H9 (cell line): ENCODE data around the gene HOXC11. TPM values are rescaled to one million over a fixed set of nuclear protein-coding genes. Genes with fewer than 3 reads are reported as not detected.

ENCODE experiments used
- DNase-seq: peaks from one replicate; pipeline ENCODE4 v3.0.0-alpha.2; 2017
- H2AFZ ChIP-seq: one replicate; pipeline ENCODE4 v1.6.1; 2013; ENCODE audit warnings: mild to moderate bottlenecking, low read length, control low read depth, moderate library complexity
- H2AK5ac ChIP-seq: 2 replicates; pipeline ENCODE4 v1.6.1; 2013; ENCODE audit warnings: low read length, control low read depth, mixed read lengths; ENCODE audit not compliant: insufficient read length
- H2BK120ac ChIP-seq: one replicate; pipeline ENCODE4 v1.6.1; 2013; ENCODE audit warnings: low read depth, mild to moderate bottlenecking, low read length, control low read depth, inconsistent platforms; ENCODE audit not compliant: poor library complexity, severe bottlenecking
- H2BK12ac ChIP-seq: 2 replicates; pipeline ENCODE4 v1.6.1; 2013; ENCODE audit warnings: low read length, control low read depth, mixed read lengths, low read depth; ENCODE audit not compliant: insufficient read length
- H2BK15ac ChIP-seq: 2 replicates; pipeline ENCODE4 v1.6.1; 2013; ENCODE audit warnings: low read depth, low read length, control low read depth
- H2BK20ac ChIP-seq: one replicate; pipeline ENCODE4 v1.6.1; 2013; ENCODE audit warnings: low read depth, mild to moderate bottlenecking, low read length, control low read depth, inconsistent platforms; ENCODE audit not compliant: poor library complexity, severe bottlenecking
- H2BK5ac ChIP-seq: 2 replicates; pipeline ENCODE4 v1.6.1; 2013; ENCODE audit warnings: low read length, control low read depth, mixed read lengths; ENCODE audit not compliant: insufficient read length
- H3K14ac ChIP-seq: 2 replicates; pipeline ENCODE4 v1.6.1; 2013; ENCODE audit warnings: low read length, control low read depth; ENCODE audit not compliant: insufficient read depth
- H3K18ac ChIP-seq: 2 replicates; pipeline ENCODE4 v1.6.1; 2013; ENCODE audit warnings: low read depth, mild to moderate bottlenecking, mixed read lengths, low read length, control low read depth; ENCODE audit not compliant: insufficient read length
- H3K23ac ChIP-seq: 2 replicates; pipeline ENCODE4 v1.6.1; 2013; ENCODE audit warnings: low read length, control low read depth, mixed read lengths, low read depth; ENCODE audit not compliant: insufficient read length
- H3K23me2 ChIP-seq: 2 replicates; pipeline ENCODE4 v1.6.1; 2013; ENCODE audit warnings: low read depth, mild to moderate bottlenecking, mixed read lengths, low read length, control low read depth; ENCODE audit not compliant: insufficient read length, poor library complexity, severe bottlenecking
- H3K27ac ChIP-seq: 2 replicates; pipeline ENCODE4 v1.5.1; 2013; ENCODE audit warnings: low read length, control low read depth, mixed read lengths, low read depth; ENCODE audit not compliant: insufficient read length
- H3K27me3 ChIP-seq: 2 replicates; pipeline ENCODE4 v1.6.1; 2013; ENCODE audit warnings: low read length, control low read depth, inconsistent platforms; ENCODE audit not compliant: insufficient read depth
- H3K4ac ChIP-seq: 2 replicates; pipeline ENCODE4 v1.6.1; 2013; ENCODE audit warnings: low read depth, mild to moderate bottlenecking, control low read depth, inconsistent platforms, low read length, moderate library complexity
- H3K4me1 ChIP-seq: 2 replicates; pipeline ENCODE4 v1.6.1; 2013; ENCODE audit warnings: low read length, control low read depth, inconsistent platforms; ENCODE audit not compliant: insufficient read depth
- H3K4me2 ChIP-seq: 2 replicates; pipeline ENCODE4 v1.6.1; 2013; ENCODE audit warnings: low read length, control low read depth, mixed read lengths; ENCODE audit not compliant: insufficient read length, insufficient read depth
- H3K56ac ChIP-seq: 2 replicates; pipeline ENCODE4 v1.6.1; 2013; ENCODE audit warnings: low read depth, mild to moderate bottlenecking, mixed read lengths, low read length, control low read depth; ENCODE audit not compliant: insufficient read length
- H3K79me1 ChIP-seq: 2 replicates; pipeline ENCODE4 v1.6.1; 2013; ENCODE audit warnings: low read depth, mild to moderate bottlenecking, moderate library complexity, low read length, control low read depth, inconsistent platforms; ENCODE audit not compliant: insufficient read depth, poor library complexity, severe bottlenecking
- H3K79me2 ChIP-seq: 2 replicates; pipeline ENCODE4 v1.6.1; 2013; ENCODE audit warnings: low read length, control low read depth, inconsistent platforms; ENCODE audit not compliant: insufficient read depth
- H3K9ac ChIP-seq: 2 replicates; pipeline ENCODE4 v1.6.1; 2013; ENCODE audit warnings: low read length, control low read depth, mixed read lengths; ENCODE audit not compliant: insufficient read length; ENCODE audit errors: extremely low read depth
- H3K9me3 ChIP-seq: one replicate; pipeline ENCODE4 v1.6.1; 2013; ENCODE audit warnings: low read depth, low read length, inconsistent platforms; ENCODE audit not compliant: control insufficient read depth
- H3T11ph ChIP-seq: one replicate; pipeline ENCODE4 v1.6.1; 2013; ENCODE audit warnings: mild to moderate bottlenecking, low read length, control low read depth, inconsistent platforms
- H4K20me1 ChIP-seq: one replicate; pipeline ENCODE4 v1.6.1; 2013; ENCODE audit not compliant: control insufficient read depth, insufficient read length, insufficient read depth
- H4K5ac ChIP-seq: 2 replicates; pipeline ENCODE4 v1.6.1; 2013; ENCODE audit warnings: low read depth, mild to moderate bottlenecking, mixed read lengths, low read length, control low read depth; ENCODE audit not compliant: insufficient read length
- H4K8ac ChIP-seq: replicated peaks from 2 replicates; pipeline ENCODE4 v1.6.1; 2013; ENCODE audit warnings: low read length, control low read depth, mixed read lengths, low read depth; ENCODE audit not compliant: insufficient read length
- H4K91ac ChIP-seq: 2 replicates; pipeline ENCODE4 v1.6.1; 2013; ENCODE audit warnings: low read depth, mild to moderate bottlenecking, moderate library complexity, mixed read lengths, low read length, control low read depth; ENCODE audit not compliant: insufficient read length
- H3K27ac Mint-ChIP-seq, 3 experiments: 2 replicates in 2 of 3; 3 replicates in 1 of 3; pipeline ENCODE4 v1.8.0; 2020 to 2021; ENCODE audit warnings: mixed read lengths in 3 of 3, mild to moderate bottlenecking in 1 of 3, moderate library complexity in 1 of 3
- H3K27me3 Mint-ChIP-seq: 2 replicates; pipeline ENCODE4 v1.8.0; 2021; ENCODE audit warnings: low read depth, mild to moderate bottlenecking, moderate library complexity, mixed read lengths
- H3K36me3 Mint-ChIP-seq, 3 experiments: 2 replicates in 2 of 3; 3 replicates in 1 of 3; pipeline ENCODE4 v1.8.0; 2020 to 2021; ENCODE audit warnings: low read depth in 3 of 3, mixed read lengths in 3 of 3; ENCODE audit not compliant: insufficient read depth in 1 of 3
- H3K4me1 Mint-ChIP-seq, 2 experiments: 2 replicates each; pipeline ENCODE4 v1.8.0; 2020; ENCODE audit warnings: mixed read lengths in 2 of 2
- H3K4me3 Mint-ChIP-seq, 2 experiments: 2 replicates in 1 of 2; 3 replicates in 1 of 2; pipeline ENCODE4 v1.8.0; 2020 to 2021; ENCODE audit warnings: mild to moderate bottlenecking in 2 of 2, mixed read lengths in 2 of 2, moderate library complexity in 1 of 2
- H3K9me3 Mint-ChIP-seq, 2 experiments: 2 replicates in 1 of 2; 3 replicates in 1 of 2; pipeline ENCODE4 v1.8.0; 2020; ENCODE audit warnings: mild to moderate bottlenecking in 2 of 2, mixed read lengths in 2 of 2, moderate library complexity in 1 of 2
- CTCF ChIP-seq: fragments of 200-600 bp; sonication (generic); conservative IDR thresholded peaks from 3 replicates; pipeline ENCODE4 v1.8.0; 2021; ENCODE audit warnings: antibody characterized with exemption, mild to moderate bottlenecking
- WGBS: extraction: QIAGEN DNeasy Blood & Tissue Kit; methylation state at CpG from one replicate; pipeline ENCODE4 v1.1.7; 2013; ENCODE audit warnings: missing lambda C conversion rate, low lambda C conversion rate, mixed read lengths; ENCODE audit not compliant: insufficient read length; ENCODE audit errors: extremely low coverage; 5-methylcytosine and 5-hydroxymethylcytosine counted together
- total RNA-seq: library from RNA; stranded (reverse); gene quantifications from 2 replicates; pipeline ENCODE4 v1.2.1, GENCODE V29; 2021

HOXC11 gene
- total RNA-seq, 1 experiment from 2014 or later, result not detected

DNA sequence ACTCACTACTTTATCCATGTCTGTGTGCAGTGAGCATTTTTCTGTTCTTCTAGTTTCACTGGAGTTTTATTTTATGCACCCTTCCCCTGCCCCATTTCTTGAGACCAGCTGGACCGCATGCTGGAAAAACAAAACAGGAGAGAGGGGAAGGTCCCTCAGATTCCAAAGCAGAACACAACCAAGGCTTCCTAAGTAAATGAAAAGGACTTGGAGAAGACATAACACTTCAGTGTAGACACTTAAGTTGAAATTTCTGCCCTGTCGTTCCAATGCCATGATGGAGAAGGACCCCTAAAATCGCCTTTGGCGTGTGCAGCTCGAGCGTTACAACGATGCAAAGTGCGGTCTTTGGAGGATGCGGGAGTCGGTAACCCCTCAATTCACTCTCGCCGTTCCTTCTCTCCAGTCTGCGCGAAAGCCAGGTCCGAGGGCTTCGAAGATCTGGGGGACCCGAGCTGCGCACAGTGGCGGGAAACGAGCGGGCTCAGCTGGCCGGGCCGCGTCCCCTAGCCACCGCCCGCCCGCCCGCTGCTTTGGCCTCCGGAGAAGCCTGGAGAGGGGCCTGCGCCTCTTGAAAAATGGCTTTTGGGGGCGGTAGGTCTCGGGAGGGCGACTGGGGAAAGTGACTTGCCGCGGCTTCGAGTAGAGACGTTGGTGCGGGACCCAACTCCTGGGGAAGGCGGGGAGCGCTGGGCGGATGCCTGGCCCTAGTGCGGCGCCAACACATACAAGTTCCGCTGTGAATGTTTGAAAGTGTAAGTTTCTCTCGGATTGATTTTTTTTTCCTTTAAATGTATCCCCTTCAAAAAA lies 45.5 kb upstream of the HOXC11 start:
- no peak overlapping the region for H3K9ac ChIP-seq
- Mint-ChIP-seq H3K27me3 (peaks cover 100% of the 10 kb centered on the region), H3K36me3 (no peaks in the 10 kb centered on the region), H3K4me3 (peak overlapping the region in 1 of 2 experiments; percentile 50; a peak in 2 of 5 replicates), H3K4me1 (peaks cover 0 to 5% of the 10 kb centered on the region in 2 experiments; a peak in 1 of 4 replicates), H3K27ac (no peak overlapping the region), H3K9me3 (peaks cover 0 to 3% of the 10 kb centered on the region in 2 experiments; a peak in 2 of 5 replicates)
- H2BK120ac ChIP-seq, result no peak overlapping the region
- no peaks in the 10 kb centered on the region for H3K23me2 ChIP-seq
- no peak overlapping the region for H4K5ac ChIP-seq
- peak; percentile 47 for DNase-seq
- H3K9me3 ChIP-seq, result no peaks in the 10 kb centered on the region
- H3K79me1 ChIP-seq, result no peaks in the 10 kb centered on the region
- H3K23ac ChIP-seq, result no peak overlapping the region
- H3K14ac ChIP-seq, result no peak overlapping the region
- TF ChIP-seq CTCF, result no peak
- no peak overlapping the region for H4K8ac ChIP-seq
- H4K91ac ChIP-seq, result no peak overlapping the region
- H2BK20ac ChIP-seq, result no peak overlapping the region
- H2AFZ ChIP-seq, result no peak overlapping the region
- no peak overlapping the region for H3K18ac ChIP-seq
- peaks cover 92% of the 10 kb centered on the region for H3K27me3 ChIP-seq
- no peaks in the 10 kb centered on the region for H3K4me1 ChIP-seq
- no peak overlapping the region for H3T11ph ChIP-seq
- no peak overlapping the region for H2BK15ac ChIP-seq
- no peak overlapping the region for H2BK5ac ChIP-seq
- H3K27ac ChIP-seq, result no peak overlapping the region
- H2BK12ac ChIP-seq, result no peak overlapping the region
- no peak overlapping the region for H3K4me2 ChIP-seq
- H4K20me1 ChIP-seq, result no peaks in the 10 kb centered on the region
- H2AK5ac ChIP-seq, result no peak overlapping the region
- H3K4ac ChIP-seq, result no peak overlapping the region
- WGBS, result no CpG with 5 or more reads among the region's 45 CpGs
- no peak overlapping the region for H3K56ac ChIP-seq
- H3K79me2 ChIP-seq, result no peaks in the 10 kb centered on the region
